ENCODE results near the gene GTF2I.
"Not testable (repeated sequence)": the region's sequence is repeated elsewhere in the genome, so short reads cannot be mapped to it uniquely, and the experiment has no call there.

GTF2I gene

DNA sequence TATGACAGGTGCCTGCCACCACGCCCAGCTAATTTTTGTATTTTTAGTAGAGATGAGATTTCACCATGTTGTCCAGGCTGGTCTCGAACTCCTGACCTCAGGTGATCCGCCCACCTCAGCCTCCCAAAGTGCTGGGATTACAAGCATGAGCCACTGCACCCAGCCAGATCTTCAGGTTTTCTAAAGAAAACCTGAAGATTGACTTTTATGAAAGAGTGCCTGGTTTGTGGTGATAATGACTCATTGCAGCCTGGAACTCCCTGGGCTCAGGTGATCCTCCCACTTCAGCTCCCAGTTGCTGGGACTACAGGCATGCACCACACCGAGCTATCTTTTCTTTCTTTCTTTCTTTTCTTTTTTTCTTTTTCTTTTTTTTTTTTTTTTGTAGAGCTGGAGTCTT, 141.1 kb downstream of the GTF2I start:
- DNase-seq; H3K4me1 ChIP-seq (ENCODE audit: control extremely low read depth in 1 of 4, control insufficient read depth in 4 of 4, insufficient read depth in 4 of 4, low read length in 3 of 4); H3K9me3 ChIP-seq (ENCODE audit: control extremely low read depth in 1 of 5, control insufficient read depth in 4 of 5, insufficient read depth in 2 of 5, low read depth in 1 of 5, low read length in 4 of 5); H3K27ac ChIP-seq (ENCODE audit: insufficient read depth in 1 of 2, low read depth in 1 of 2, low read length in 2 of 2, poor library complexity in 1 of 2, severe bottlenecking in 2 of 2); H3K36me3 ChIP-seq (ENCODE audit: control insufficient read depth in 4 of 4, insufficient read depth in 4 of 4, low read length in 3 of 4); CTCF ChIA-PET; POLR2A ChIA-PET; H3K27me3 ChIP-seq (replicated peaks in 2 of 5; ENCODE audit: control insufficient read depth in 4 of 5, insufficient read depth in 5 of 5, low read length in 4 of 5); H3K4me3 ChIP-seq (ENCODE audit: control insufficient read depth in 1 of 7, extremely low read depth in 1 of 7, insufficient read depth in 4 of 7, low read depth in 2 of 7, low read length in 6 of 7): not testable (repeated sequence)
- WGBS (ENCODE audit: insufficient coverage) = no CpG with 5 or more reads among the region's 4 CpGs

All from common myeloid progenitor, CD34-positive (primary cell).